GM12878 (cell line): Measurements from ENCODE around the gene FBXW9.

ENCODE experiments used
- BCL11A ChIP-seq: IDR thresholded peaks from 2 replicates; pipeline ENCODE4 v1.6.1; 2011; ENCODE audit warnings: low read depth, low read length
- NFIC ChIP-seq: IDR thresholded peaks from 2 replicates; pipeline ENCODE4 v1.6.1; 2012; ENCODE audit warnings: low read depth, mild to moderate bottlenecking, inconsistent platforms, low read length, moderate library complexity
- PAX8 ChIP-seq: fragments of 450-650 bp; IDR thresholded peaks from 2 replicates; pipeline ENCODE4 v1.6.1; 2017; ENCODE audit warnings: mild to moderate bottlenecking, moderate library complexity
- ZBED1 ChIP-seq: IDR thresholded peaks from 2 replicates; pipeline ENCODE4 v1.6.1; 2016; ENCODE audit warnings: borderline replicate concordance
- TF ChIP-seq, protein P1 (sequence below): fragments of 450-650 bp; IDR thresholded peaks from 2 replicates; pipeline ENCODE4 v1.6.1; 2017; ENCODE audit warnings: antibody characterized with exemption, mild to moderate bottlenecking, moderate library complexity
- TF ChIP-seq, protein P2 (sequence below): IDR thresholded peaks from 2 replicates; pipeline ENCODE4 v1.6.1; 2011; ENCODE audit warnings: low read depth, mild to moderate bottlenecking, low read length, moderate library complexity, borderline replicate concordance; ENCODE audit errors: extremely low read depth
- TF ChIP-seq, protein P3 (sequence below), 3 experiments: IDR thresholded peaks in 2 of 3; conservative IDR thresholded peaks in 1 of 3; 2 replicates each; pipeline ENCODE4 v1.5.1; 2011; ENCODE audit warnings: low read depth in 3 of 3, low read length in 3 of 3, mild to moderate bottlenecking in 3 of 3, control low read depth in 2 of 3, moderate library complexity in 2 of 3, inconsistent platforms in 1 of 3, mixed read lengths in 1 of 3; ENCODE audit not compliant: control insufficient read depth in 2 of 3, insufficient read depth in 1 of 3; ENCODE audit errors: extremely low read depth in 1 of 3

DNA sequence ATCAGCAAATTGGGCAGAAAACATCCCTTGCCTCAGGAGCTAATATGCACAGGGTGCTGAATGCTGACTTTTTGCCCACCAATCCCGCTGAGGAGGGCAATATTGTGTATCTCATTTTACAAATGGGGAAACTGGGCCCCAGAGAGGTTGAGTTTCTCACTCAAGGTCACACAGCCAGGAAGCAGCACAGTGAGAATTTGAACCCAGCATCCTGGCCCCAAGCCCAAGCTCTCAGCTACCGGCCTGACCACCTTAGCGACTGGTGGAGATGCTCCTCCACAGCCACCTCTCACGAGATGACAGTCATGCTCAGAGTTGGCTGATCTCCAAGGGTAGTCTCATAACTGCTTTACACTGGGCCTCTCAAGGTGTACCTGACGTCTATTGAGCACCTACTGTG is 3.5 kb downstream of the FBXW9 start:
- TF ChIP-seq, protein P1, sequence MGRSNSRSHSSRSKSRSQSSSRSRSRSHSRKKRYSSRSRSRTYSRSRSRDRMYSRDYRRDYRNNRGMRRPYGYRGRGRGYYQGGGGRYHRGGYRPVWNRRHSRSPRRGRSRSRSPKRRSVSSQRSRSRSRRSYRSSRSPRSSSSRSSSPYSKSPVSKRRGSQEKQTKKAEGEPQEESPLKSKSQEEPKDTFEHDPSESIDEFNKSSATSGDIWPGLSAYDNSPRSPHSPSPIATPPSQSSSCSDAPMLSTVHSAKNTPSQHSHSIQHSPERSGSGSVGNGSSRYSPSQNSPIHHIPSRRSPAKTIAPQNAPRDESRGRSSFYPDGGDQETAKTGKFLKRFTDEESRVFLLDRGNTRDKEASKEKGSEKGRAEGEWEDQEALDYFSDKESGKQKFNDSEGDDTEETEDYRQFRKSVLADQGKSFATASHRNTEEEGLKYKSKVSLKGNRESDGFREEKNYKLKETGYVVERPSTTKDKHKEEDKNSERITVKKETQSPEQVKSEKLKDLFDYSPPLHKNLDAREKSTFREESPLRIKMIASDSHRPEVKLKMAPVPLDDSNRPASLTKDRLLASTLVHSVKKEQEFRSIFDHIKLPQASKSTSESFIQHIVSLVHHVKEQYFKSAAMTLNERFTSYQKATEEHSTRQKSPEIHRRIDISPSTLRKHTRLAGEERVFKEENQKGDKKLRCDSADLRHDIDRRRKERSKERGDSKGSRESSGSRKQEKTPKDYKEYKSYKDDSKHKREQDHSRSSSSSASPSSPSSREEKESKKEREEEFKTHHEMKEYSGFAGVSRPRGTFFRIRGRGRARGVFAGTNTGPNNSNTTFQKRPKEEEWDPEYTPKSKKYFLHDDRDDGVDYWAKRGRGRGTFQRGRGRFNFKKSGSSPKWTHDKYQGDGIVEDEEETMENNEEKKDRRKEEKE: no peak
- TF ChIP-seq, protein P2, sequence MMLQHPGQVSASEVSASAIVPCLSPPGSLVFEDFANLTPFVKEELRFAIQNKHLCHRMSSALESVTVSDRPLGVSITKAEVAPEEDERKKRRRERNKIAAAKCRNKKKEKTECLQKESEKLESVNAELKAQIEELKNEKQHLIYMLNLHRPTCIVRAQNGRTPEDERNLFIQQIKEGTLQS: no peak
- TF ChIP-seq PAX8: no peak
- TF ChIP-seq, protein P3, sequence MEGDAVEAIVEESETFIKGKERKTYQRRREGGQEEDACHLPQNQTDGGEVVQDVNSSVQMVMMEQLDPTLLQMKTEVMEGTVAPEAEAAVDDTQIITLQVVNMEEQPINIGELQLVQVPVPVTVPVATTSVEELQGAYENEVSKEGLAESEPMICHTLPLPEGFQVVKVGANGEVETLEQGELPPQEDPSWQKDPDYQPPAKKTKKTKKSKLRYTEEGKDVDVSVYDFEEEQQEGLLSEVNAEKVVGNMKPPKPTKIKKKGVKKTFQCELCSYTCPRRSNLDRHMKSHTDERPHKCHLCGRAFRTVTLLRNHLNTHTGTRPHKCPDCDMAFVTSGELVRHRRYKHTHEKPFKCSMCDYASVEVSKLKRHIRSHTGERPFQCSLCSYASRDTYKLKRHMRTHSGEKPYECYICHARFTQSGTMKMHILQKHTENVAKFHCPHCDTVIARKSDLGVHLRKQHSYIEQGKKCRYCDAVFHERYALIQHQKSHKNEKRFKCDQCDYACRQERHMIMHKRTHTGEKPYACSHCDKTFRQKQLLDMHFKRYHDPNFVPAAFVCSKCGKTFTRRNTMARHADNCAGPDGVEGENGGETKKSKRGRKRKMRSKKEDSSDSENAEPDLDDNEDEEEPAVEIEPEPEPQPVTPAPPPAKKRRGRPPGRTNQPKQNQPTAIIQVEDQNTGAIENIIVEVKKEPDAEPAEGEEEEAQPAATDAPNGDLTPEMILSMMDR (IDR thresholded peaks at IDR 0.05 in 2 of 3, conservative IDR thresholded peaks at IDR 0.05 in 1 of 3; ENCODE audit: control insufficient read depth in 2 of 3, extremely low read depth in 1 of 3, insufficient read depth in 1 of 3, low read depth in 3 of 3, low read length in 3 of 3): no peak
- no peak for TF ChIP-seq BCL11A
- no peak for TF ChIP-seq NFIC
- no peak for TF ChIP-seq ZBED1
